GDM1 (cell line): ENCODE measurements around the gene MET.
A peak's percentile ranks its signal among the peaks of the same experiment; 100 is the strongest.

Experiments
- DNase-seq: peaks from one replicate; lab custom pipeline; 2025; lab: John Stamatoyannopoulos, UW

MET gene

GRCh38 chr7:116785843-116786242 is 113.8 kb downstream of the MET start:
- no peak for DNase-seq

- DNase-seq = peak; percentile 6
Observed at GRCh38 chr7:116786791-116787443, 114.9 kb downstream of the MET start.

- DNase-seq = no peak
Observed at GRCh38 chr7:116787881-116788280, 115.9 kb downstream of the MET start.

- DNase-seq = no peak
Observed at GRCh38 chr7:116788572-116789197, 116.7 kb downstream of the MET start.

DNA sequence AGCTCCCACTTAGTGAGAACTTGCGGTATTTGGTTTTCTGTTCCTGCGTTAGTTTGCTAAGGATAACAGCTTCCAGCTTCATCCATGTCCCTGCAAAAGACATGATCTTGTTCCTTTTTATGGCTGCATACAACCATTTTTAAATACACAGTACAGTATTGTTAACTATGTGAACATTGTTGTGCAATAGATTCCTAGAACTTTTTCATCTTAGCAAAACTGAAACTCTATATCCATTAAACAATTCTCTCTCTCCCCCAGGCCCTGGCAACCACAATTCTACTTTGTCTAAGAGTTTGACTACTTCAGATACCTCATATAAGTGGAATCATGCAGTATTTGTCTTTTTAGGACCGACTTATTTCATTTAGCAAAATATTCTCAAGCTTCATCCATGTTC is 118.0 kb downstream of the MET start:
- DNase-seq = no peak

GRCh38 chr7:116792813-116793212 is 120.8 kb downstream of the MET start:
- no peak for DNase-seq

DNA sequence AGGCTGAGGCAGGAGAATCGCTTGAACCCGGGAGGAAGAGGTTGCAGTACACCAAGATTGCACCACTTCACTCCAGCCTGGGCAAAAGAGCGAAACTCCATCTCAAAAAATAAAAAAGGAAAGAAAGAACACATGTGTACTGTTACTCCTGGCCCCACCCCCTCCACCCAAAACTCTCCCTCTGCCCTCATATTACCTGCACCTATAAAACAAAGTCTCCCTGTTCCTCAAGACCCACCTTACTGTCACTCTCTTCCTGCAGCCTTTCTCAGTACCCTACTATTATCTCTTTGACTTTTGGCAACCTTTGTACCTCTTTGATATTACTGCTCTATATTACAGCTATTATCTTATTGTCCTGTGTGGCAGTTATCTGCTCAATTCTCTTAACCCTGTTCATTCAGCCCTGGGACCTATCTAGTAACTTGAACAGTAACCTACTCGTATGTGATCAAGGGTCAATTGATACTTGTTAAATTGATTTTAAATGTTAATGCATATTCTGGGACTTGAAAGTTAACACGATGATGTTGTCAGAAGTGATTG is 121.9 kb downstream of the MET start:
- no peak for DNase-seq

DNA sequence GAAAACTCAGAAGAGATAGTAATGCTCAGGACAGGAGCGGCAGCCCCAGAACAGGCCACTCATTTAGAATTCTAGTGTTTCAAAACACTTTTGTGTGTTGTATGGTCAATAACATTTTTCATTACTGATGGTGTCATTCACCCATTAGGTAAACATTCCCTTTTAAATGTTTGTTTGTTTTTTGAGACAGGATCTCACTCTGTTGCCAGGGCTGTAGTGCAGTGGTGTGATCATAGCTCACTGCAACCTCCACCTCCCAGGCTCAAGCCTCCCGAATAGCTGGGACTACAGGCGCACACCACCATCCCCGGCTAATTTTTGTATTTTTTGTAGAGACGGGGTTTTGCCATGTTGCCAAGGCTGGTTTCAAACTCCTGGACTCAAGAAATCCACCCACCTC is 124.5 kb downstream of the MET start:
- DNase-seq = no peak

GRCh38 chr7:116797612-116798011 is 125.6 kb downstream of the MET start:
- DNase-seq = no peak

DNA sequence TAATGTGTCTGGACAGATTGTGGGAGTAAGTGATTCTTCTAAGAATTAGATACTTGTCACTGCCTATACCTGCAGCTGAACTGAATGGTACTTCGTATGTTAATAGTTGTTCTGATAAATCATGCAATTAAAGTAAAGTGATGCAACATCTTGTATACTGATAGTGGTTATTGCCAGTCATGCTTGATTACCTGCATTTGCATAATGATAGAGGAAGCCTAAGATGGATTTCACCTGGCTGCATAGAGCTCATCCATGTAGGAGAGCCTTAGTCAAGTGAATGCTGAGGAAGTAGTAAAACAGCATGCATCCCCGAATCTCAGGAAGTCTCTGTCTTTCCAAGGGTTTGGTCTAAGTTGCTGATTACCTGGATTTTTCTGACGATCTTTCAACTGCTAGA is 126.2 kb downstream of the MET start:
- DNase-seq = no peak

- no peak for DNase-seq
Observed at GRCh38 chr7:116799916-116800315, 127.9 kb downstream of the MET start.

- no peak for DNase-seq
Observed at GRCh38 chr7:116800594-116800993, 128.6 kb downstream of the MET start.

DNA sequence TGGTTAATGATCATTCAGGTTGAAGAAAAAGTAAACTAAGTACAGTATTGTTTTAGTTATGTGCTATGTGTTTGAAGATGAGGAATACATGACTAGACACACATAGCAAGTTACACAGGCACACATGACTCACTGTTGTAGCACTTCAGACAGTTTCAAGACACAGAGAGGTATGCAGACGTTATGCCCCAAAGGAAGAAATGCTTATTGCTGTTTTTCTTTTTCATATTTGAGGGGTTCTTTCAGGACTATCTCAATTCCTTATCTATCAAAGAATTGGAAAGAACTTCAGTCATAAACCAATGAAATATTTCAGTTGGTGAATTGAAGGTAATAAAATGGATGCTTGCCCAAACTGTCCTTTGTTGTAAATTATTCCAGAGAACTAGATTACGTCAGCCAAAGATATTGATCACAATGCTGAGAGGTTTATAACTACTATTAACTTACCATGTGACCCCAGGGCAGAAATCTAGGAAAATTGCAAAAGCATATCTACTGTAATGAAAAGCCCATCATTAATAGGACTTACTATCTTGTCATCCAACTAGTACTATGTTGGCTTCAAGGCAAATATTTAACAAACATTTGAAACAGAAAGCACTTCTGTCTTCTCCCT is 129.2 kb downstream of the MET start:
- DNase-seq = no peak

DNA sequence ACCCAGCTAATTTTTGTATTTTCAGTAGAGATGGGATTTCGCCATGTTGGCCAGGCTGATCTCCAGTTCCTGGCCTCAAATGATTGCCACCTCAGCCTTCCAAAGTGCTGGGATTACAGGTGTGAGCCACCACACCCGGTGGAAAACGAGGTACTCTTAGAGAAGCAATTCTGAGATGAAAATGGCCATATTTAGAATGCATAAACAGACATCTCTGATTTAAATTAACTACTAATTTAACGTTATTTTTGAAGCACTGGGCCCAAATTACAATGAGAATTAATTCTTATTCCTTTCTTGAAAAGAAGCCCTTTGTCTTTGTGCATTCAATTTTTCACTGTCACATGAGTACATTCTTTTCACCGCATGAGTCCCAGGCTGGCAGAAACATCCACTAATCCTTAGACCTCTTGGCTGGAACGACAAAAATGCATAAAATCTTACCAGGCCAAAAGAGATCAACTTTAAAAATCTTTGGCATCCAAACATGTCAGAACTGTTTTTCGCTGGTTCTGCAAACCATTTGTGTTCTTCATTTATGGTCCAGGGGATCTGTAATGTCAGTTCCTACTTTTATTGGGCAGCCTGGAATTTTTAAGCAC is 130.2 kb downstream of the MET start:
- no peak for DNase-seq

GRCh38 chr7:116802746-116803152 is 130.8 kb downstream of the MET start:
- DNase-seq = no peak

GRCh38 chr7:116804471-116804870 is 132.5 kb downstream of the MET start:
- DNase-seq = no peak

DNA sequence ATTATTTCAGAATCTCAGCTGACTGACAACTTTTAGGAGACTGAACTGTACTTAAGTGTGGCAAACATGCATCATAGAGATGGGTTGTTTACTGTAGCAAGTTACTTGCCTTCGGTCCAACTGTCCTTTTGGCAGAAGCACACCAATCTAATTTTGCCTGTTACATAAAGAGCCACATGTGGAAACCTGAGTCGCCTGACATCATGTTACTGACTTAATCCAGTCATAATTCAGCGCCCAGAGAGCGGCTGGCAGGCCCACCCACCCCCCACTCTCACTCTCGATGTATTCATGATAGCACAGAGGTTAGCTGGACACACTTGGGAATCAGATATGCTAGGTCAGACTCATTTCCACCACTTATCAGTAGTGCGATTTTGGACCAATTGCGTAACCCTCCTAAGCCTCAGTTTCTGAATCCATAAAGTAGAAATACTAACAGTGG is 133.1 kb downstream of the MET start:
- no peak for DNase-seq

GRCh38 chr7:116806046-116806944 is 134.3 kb downstream of the MET start:
- no peak for DNase-seq

DNA sequence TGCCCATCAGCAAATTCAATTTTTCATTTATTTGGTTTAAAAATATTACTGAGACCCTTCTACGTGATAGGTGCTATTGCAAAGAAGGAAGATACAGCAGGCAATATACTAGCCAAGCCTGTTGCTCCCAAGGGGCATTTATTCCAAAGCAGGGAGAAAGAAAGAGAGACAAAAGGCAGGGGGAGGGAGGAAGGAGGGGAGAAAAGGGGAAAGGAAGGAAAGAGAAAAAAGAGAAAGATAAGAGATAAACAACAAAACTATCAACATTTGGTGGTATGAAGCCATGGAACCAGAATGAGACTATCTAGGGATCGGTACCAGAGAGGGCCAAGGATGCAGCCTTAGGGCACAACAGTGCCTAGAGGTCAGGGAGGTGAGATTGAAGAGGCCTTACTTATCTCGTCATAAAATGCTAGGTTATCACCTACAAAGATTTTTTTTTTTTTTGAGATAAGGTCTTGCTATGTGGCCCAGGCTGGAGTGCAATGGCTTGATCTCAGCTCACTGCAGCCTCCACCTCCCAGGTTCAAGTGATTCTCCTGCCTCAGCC is 135.1 kb downstream of the MET start:
- no peak for DNase-seq

DNA sequence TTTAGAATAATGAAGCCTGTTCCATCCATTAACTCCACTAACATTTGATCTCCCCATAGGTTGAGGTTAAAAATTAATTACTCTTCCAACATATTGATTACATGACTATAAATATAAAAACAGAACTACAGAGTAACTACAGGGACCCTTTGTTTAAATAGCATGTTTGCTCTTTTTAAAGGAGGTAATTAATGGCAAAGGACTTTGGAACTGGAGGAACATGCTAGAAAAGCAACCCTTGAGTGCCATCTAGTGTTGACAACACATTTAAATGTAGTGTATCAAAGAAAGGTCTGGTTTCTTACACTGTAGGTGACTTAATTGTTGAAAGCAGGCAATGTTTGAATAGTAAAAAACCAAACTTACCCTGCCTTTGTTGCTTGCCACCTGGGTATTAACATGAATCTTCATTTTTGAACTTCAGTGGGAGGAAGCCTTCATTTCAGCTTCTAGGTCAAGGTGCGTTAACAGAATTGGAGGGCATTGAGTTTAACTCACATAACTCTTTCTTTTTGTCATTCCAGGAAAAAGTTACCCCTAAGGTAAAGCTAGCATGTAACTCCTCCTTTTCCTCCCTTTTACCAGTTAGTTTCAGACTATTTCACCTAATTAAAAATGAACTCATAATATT is 137.8 kb downstream of the MET start:
- DNase-seq = peak; percentile 33
